B cell (primary cell): Measurements from ENCODE around the gene SKIDA1. TPM values are rescaled to one million over a fixed set of nuclear protein-coding genes. Genes with fewer than 3 reads are reported as not detected.

Experiments used
- ATAC-seq: fragments of 200-7000 bp; cut with Tn5 transposase; one replicate; pipeline ENCODE4 v1.10.0; 2021; ENCODE audit warnings: low read depth, mild to moderate bottlenecking, moderate number of reproducible peaks, moderate library complexity
- CTCF ChIA-PET: fragments of 350-600 bp; sonication (Branson Sonifier 250); formaldehyde crosslinking; loops from one replicate; lab custom pipeline; 2021; ENCODE audit warnings: antibody characterized with exemption, inconsistent platforms; lab: Charles Lee
- POLR2A ChIA-PET: fragments of 350-600 bp; sonication (Branson Sonifier 250); formaldehyde crosslinking; loops from one replicate; lab custom pipeline; 2021; ENCODE audit warnings: antibody characterized with exemption; lab: Charles Lee
- DNase-seq: peaks from one replicate; pipeline ENCODE4 v3.0.0; 2013
- H2AFZ ChIP-seq: 2 replicates; pipeline ENCODE4 v1.6.1; 2012; ENCODE audit warnings: mild to moderate bottlenecking, low read depth, low read length; ENCODE audit not compliant: insufficient read depth, poor library complexity, severe bottlenecking
- H3K27ac ChIP-seq, 2 donors: 1 replicate in 1 of 2; 2 replicates in 1 of 2; pipeline ENCODE4 v1.5.1; 2012 to 2013; ENCODE audit warnings: low read length in 2 of 2, mild to moderate bottlenecking in 2 of 2, moderate library complexity in 1 of 2
- H3K27me3 ChIP-seq, 4 experiments: fragments of 200-600 bp in 1 of 4; sonication (generic) in 1 of 4; replicated peaks in 1 of 4; 1 replicate in 2 of 4; 2 replicates in 2 of 4; pipeline versions ENCODE4 v1.6.1 to v1.7.0; 2013 to 2016; ENCODE audit warnings: low read length in 3 of 4, mild to moderate bottlenecking in 2 of 4, mixed read lengths in 1 of 4, moderate library complexity in 1 of 4; ENCODE audit not compliant: insufficient read depth in 4 of 4, control insufficient read depth in 3 of 4; ENCODE audit errors: control extremely low read depth in 1 of 4
- H3K36me3 ChIP-seq, 2 experiments: replicated peaks in 1 of 2; 1 replicate in 1 of 2; 2 replicates in 1 of 2; pipeline versions ENCODE4 v1.6.1 to v1.7.1; 2013; ENCODE audit warnings: low read length in 1 of 2; ENCODE audit not compliant: insufficient read depth in 2 of 2, control insufficient read depth in 1 of 2; ENCODE audit errors: control extremely low read depth in 1 of 2, extremely low read depth in 1 of 2
- H3K4me1 ChIP-seq, 2 donors: fragments of 200-600 bp in 1 of 2; sonication (generic) in 1 of 2; 1 replicate in 1 of 2; 2 replicates in 1 of 2; pipeline versions ENCODE4 v1.5.1 to v1.6.1; 2013 to 2017; ENCODE audit warnings: low read length in 2 of 2; ENCODE audit not compliant: control insufficient read depth in 2 of 2, insufficient read depth in 2 of 2
- H3K4me2 ChIP-seq: replicated peaks from 2 replicates; pipeline ENCODE3; 2012; ENCODE audit warnings: mild to moderate bottlenecking, low read depth, low read length; ENCODE audit not compliant: poor library complexity, severe bottlenecking
- H3K4me3 ChIP-seq, 5 experiments: fragments of 200-600 bp in 1 of 5; sonication (generic) in 1 of 5; 1 replicate in 3 of 5; 2 replicates in 2 of 5; pipeline versions ENCODE4 v1.5.1 to v1.7.0; 2011 to 2016; ENCODE audit warnings: low read length in 4 of 5, mild to moderate bottlenecking in 4 of 5, low read depth in 2 of 5, control low read depth in 1 of 5, moderate library complexity in 1 of 5; ENCODE audit not compliant: insufficient read depth in 1 of 5; ENCODE audit errors: control extremely low read depth in 1 of 5, extremely low read depth in 1 of 5
- H3K79me2 ChIP-seq: fragments of 200-600 bp; sonication (generic); one replicate; pipeline ENCODE4 v1.6.0; 2016; ENCODE audit warnings: low read length; ENCODE audit not compliant: control insufficient read depth, insufficient read depth
- H3K9ac ChIP-seq: fragments of 200-600 bp; sonication (generic); 2 replicates; pipeline ENCODE4 v1.6.1; 2017; ENCODE audit warnings: mild to moderate bottlenecking, low read length, moderate library complexity
- H3K9me3 ChIP-seq, 3 donors: one replicate each; pipeline versions ENCODE4 v1.6.1 to v1.7.1; 2013; ENCODE audit warnings: low read length in 2 of 3; ENCODE audit not compliant: control insufficient read depth in 2 of 3, insufficient read depth in 1 of 3; ENCODE audit errors: control extremely low read depth in 1 of 3
- H4K20me1 ChIP-seq: 2 replicates; pipeline ENCODE4 v1.6.0; 2012; ENCODE audit warnings: mild to moderate bottlenecking, low read length; ENCODE audit not compliant: insufficient read depth, control insufficient read depth, poor library complexity, severe bottlenecking
- H3K27ac Mint-ChIP-seq: one replicate; pipeline ENCODE4 v1.8.0; 2021; ENCODE audit warnings: mixed read lengths
- H3K27me3 Mint-ChIP-seq: one replicate; pipeline ENCODE4 v1.8.0; 2021; ENCODE audit warnings: mixed read lengths
- H3K4me1 Mint-ChIP-seq: one replicate; pipeline ENCODE4 v1.8.0; 2021; ENCODE audit warnings: mixed read lengths
- H3K4me3 Mint-ChIP-seq: one replicate; pipeline ENCODE4 v1.8.0; 2021; ENCODE audit warnings: mixed read lengths
- H3K9me3 Mint-ChIP-seq: one replicate; pipeline ENCODE4 v1.8.0; 2022; ENCODE audit warnings: mixed read lengths; ENCODE audit not compliant: insufficient read depth
- CTCF ChIP-seq: fragments of 200-600 bp; IDR thresholded peaks from one replicate; pipeline ENCODE4 v1.8.0; 2022; ENCODE audit warnings: antibody characterized with exemption, mild to moderate bottlenecking
- EZH2 ChIP-seq: IDR thresholded peaks from 2 replicates; pipeline ENCODE4 v1.6.1; 2012; ENCODE audit warnings: borderline replicate concordance, low read depth, mild to moderate bottlenecking, moderate library complexity, low read length; ENCODE audit not compliant: insufficient read depth, poor library complexity, severe bottlenecking
- WGBS: methylation state at CpG from one replicate; pipeline ENCODE4 v1.1.5; 2013; ENCODE audit warnings: missing lambda C conversion rate; ENCODE audit not compliant: insufficient coverage; 5-methylcytosine and 5-hydroxymethylcytosine counted together
- intact Hi-C: fragments of 100-400 bp; cut with micrococcal nuclease; formaldehyde crosslinking; loops from one replicate; pipeline ENCODE4 v1.10.0; 2022
- polyA plus RNA-seq: library from polyadenylated mRNA; depleted of rRNA; stranded (reverse); fragments of >200 nt; gene quantifications from 2 replicates; pipeline ENCODE4 v1.2.3, GENCODE V29; 2012
- total RNA-seq, 2 donors: library from RNA; stranded (reverse); fragments of 120-200 nt in 1 of 2; gene quantifications; 1 replicate in 1 of 2; 2 replicates in 1 of 2; pipeline versions ENCODE4 v1.2.3 to v1.2.4, GENCODE V29; 2013 to 2022

Gene SKIDA1
- total and polyA plus RNA-seq, 2 donors (not counting 1 experiment from before 2014, with no cell fraction given) = 0.06 to 0.10 TPM

- Mint-ChIP-seq H3K27me3 (peaks cover 62% of the 10 kb centered on the region), H3K27ac (no peak overlapping the region)
- intact Hi-C loops = loop anchor here (2.0 to 10.0 kb wide), 5 partner anchors 20 to 1572 kb away; partner anchors contain the start of gene SKIDA1
Observed at GRCh38 chr10:21497177-21497807, 28.2 kb downstream of the SKIDA1 start.

More at GRCh38 chr10:21497177-21497807, 28.2 kb downstream of the SKIDA1 start:
- Mint-ChIP-seq H3K4me3 (peak overlapping the region; percentile 80), H3K4me1 (peaks cover 40% of the 10 kb centered on the region), H3K9me3 (no peaks in the 10 kb centered on the region)
- no peak for TF ChIP-seq EZH2
- TF ChIP-seq CTCF = no peak
- no peak for ATAC-seq
- Histone ChIP-seq H3K27me3 (peaks cover 2 to 73% (median 57%) of the 10 kb centered on the region in 4 experiments), H4K20me1 (no peaks in the 10 kb centered on the region), H3K36me3 (no peaks in the 10 kb centered on the region), H3K4me2 (peak overlapping the region; percentile 99), H3K27ac (no peak overlapping the region), H2AFZ (peak overlapping the region; percentile 92), H3K79me2 (no peaks in the 10 kb centered on the region), H3K4me1 (peaks cover 47 to 51% of the 10 kb centered on the region in 2 donors), H3K9me3 (peaks cover 0 to 16% (median 0%) of the 10 kb centered on the region in 3 donors), H3K4me3 (peak overlapping the region in 4 of 5 experiments; percentile 61 to 74 (median 70)), H3K9ac (peak overlapping the region; percentile 69)
- ChIA-PET CTCF (interaction anchor here (0.6 to 2.5 kb wide), 15 partner anchors 9 to 1093 kb away, joined by 3 to 14 read pairs (median 4); partner anchors contain the start of gene DNAJC1), POLR2A (interaction anchor here (0.6 to 2.1 kb wide), 5 partner anchors 17 to 235 kb away, joined by 3 to 10 read pairs (median 5); partner anchors contain the start of gene SKIDA1)
- WGBS = 1% methylated on average over 32 of the region's 37 CpGs
- no peak for DNase-seq
